Calu3 (cell line): ENCODE measurements around the gene ELOVL6. TPM values are rescaled to one million over a fixed set of nuclear protein-coding genes. Genes with fewer than 3 reads are reported as not detected.

Experiments
- BruUV-seq: library from RNA; stranded (reverse); fragments of 400-500 nt; replicated peaks from 2 replicates; lab custom pipeline; 2021; lab: Mats Ljungman, UMichigan
- CTCF ChIA-PET: fragments of 300-600 bp; sonication (Branson Sonifier 250); formaldehyde crosslinking; loops from one replicate; lab custom pipeline; 2022; ENCODE audit warnings: antibody characterized with exemption; lab: Charles Lee
- DNase-seq: peaks from one replicate; pipeline ENCODE4 v3.0.0; 2022
- H3K27ac Mint-ChIP-seq: one replicate; pipeline ENCODE4 v1.8.0; 2022; ENCODE audit warnings: mixed read lengths; ENCODE audit not compliant: unreplicated experiment
- H3K27me3 Mint-ChIP-seq: one replicate; pipeline ENCODE4 v1.8.0; 2022; ENCODE audit warnings: mixed read lengths; ENCODE audit not compliant: unreplicated experiment
- H3K36me3 Mint-ChIP-seq: one replicate; pipeline ENCODE4 v1.8.0; 2022; ENCODE audit warnings: mild to moderate bottlenecking, moderate library complexity, mixed read lengths; ENCODE audit not compliant: insufficient read depth, unreplicated experiment
- H3K4me1 Mint-ChIP-seq: one replicate; pipeline ENCODE4 v1.8.0; 2022; ENCODE audit warnings: mild to moderate bottlenecking, low read depth, mixed read lengths; ENCODE audit not compliant: unreplicated experiment
- H3K4me3 Mint-ChIP-seq: one replicate; pipeline ENCODE4 v1.8.0; 2022; ENCODE audit warnings: mild to moderate bottlenecking, low read depth, moderate library complexity, mixed read lengths; ENCODE audit not compliant: unreplicated experiment
- H3K9me3 Mint-ChIP-seq: one replicate; pipeline ENCODE4 v1.8.0; 2022; ENCODE audit warnings: low read depth, mixed read lengths; ENCODE audit not compliant: unreplicated experiment
- intact Hi-C: fragments of 100-400 bp; cut with micrococcal nuclease; formaldehyde crosslinking; loops from one replicate; pipeline ENCODE4 v1.10.0; 2022; ENCODE audit not compliant: unreplicated experiment
- total RNA-seq: library from RNA; stranded (reverse); gene quantifications from 2 replicates; pipeline ENCODE4 v1.2.3, GENCODE V29; 2022
- TF ChIP-seq, protein P1 (sequence below): fragments of 200-600 bp; IDR thresholded peaks from one replicate; pipeline ENCODE4 v1.8.0; 2022; ENCODE audit warnings: antibody characterized with exemption; ENCODE audit not compliant: unreplicated experiment

The ELOVL6 gene
- total RNA-seq, 1 experiment from 2014 or later = 26.1 TPM

DNA sequence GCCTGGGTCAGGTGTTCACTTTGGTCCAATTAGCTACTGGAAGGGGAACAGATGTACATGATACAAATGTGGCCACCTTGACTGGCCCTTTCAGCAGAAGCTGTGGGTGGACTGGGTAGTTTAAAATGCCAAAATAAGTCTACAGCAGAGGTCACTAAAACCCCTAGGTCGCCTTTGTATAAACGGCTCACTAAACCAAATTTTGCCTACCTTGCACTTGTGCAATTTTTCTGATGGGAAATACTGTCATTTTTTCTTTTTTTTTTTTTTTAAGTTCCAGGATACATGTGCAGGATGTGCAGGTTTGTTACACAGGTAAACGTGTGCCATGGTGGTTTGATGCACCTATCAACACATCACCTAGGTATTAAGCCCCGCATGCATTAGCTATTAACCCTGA, 176.0 kb downstream of the ELOVL6 start:
- Mint-ChIP-seq H3K27ac (no peak overlapping the region), H3K27me3 (no peaks in the 10 kb centered on the region), H3K9me3 (no peaks in the 10 kb centered on the region), H3K4me3 (no peak overlapping the region), H3K4me1 (no peaks in the 10 kb centered on the region), H3K36me3 (no peaks in the 10 kb centered on the region)
- BruUV-seq = no TSS peak
- intact Hi-C loops = no loop called here
- TF ChIP-seq, protein P1, sequence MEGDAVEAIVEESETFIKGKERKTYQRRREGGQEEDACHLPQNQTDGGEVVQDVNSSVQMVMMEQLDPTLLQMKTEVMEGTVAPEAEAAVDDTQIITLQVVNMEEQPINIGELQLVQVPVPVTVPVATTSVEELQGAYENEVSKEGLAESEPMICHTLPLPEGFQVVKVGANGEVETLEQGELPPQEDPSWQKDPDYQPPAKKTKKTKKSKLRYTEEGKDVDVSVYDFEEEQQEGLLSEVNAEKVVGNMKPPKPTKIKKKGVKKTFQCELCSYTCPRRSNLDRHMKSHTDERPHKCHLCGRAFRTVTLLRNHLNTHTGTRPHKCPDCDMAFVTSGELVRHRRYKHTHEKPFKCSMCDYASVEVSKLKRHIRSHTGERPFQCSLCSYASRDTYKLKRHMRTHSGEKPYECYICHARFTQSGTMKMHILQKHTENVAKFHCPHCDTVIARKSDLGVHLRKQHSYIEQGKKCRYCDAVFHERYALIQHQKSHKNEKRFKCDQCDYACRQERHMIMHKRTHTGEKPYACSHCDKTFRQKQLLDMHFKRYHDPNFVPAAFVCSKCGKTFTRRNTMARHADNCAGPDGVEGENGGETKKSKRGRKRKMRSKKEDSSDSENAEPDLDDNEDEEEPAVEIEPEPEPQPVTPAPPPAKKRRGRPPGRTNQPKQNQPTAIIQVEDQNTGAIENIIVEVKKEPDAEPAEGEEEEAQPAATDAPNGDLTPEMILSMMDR = no peak
- CTCF ChIA-PET = no interaction called here
- no peak for DNase-seq

DNA sequence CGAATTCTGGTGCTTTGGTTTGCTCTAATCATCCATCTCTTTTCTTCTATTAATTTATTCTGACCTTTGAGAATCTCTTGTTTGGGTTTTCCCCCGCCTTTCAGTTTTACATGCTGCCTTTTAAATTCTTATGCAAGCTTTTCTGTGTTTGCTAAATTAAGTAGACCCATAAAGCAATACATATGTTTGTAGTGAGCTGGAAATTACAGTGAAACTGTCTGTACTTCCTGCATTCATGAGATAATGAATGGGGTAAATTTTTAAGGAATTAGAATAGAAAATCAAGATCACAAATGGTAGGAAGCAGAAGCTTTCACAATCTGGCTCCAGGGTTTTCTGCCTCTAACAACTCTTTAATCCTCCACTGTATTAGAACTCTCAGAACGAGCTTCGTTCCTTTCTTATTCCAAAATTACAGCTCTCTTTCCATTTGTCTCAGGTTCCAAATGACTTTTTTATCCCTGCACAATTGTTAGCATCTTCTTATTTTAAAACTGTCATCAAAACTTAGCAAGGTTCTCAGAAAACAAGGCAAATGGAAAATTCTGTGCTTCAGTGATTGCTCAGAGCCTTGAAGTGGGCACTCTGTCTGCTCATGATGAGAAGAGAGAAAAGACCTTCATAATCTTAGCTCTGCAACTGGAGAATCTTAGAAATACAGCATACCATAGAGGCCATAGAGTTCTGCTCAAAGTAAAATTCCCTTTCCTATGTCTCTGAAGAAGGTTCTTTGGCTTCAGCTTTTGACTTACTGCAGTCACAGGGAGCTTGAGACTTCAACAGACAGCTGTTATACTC, 177.6 kb downstream of the ELOVL6 start:
- Mint-ChIP-seq H3K36me3 (no peaks in the 10 kb centered on the region), H3K27ac (no peak overlapping the region), H3K9me3 (no peaks in the 10 kb centered on the region), H3K4me1 (no peaks in the 10 kb centered on the region), H3K4me3 (no peak overlapping the region), H3K27me3 (no peaks in the 10 kb centered on the region)
- intact Hi-C loops = no loop called here
- CTCF ChIA-PET = interaction anchor here (1.6 kb wide), 1 partner anchor 11 kb away, joined by 3 read pairs; no protein-coding TSS in a partner anchor
- DNase-seq = no peak
- no TSS peak for BruUV-seq
- TF ChIP-seq, protein P1 = no peak

DNA sequence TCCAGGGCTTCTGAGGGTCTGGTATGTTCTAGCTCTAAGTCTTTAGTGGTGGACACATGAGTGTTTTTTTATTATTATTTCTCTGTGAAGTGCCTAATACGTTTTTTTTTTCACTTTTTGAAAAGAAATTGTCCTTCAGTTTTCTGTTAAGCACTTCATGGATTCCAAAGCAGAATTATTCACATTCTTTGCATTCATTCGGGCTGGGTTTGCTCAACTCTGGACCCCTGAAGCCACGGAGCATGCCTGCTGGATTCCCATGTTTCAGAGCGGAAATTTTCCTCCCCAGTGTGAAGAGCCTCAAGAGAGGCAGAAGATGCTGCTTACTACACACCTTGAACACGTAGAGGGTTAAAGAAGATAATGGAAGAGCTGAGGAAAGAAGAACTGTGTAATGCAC, 178.3 kb downstream of the ELOVL6 start:
- Mint-ChIP-seq H3K27ac (no peak overlapping the region), H3K36me3 (no peaks in the 10 kb centered on the region), H3K9me3 (no peaks in the 10 kb centered on the region), H3K4me1 (no peaks in the 10 kb centered on the region), H3K27me3 (no peaks in the 10 kb centered on the region), H3K4me3 (no peak overlapping the region)
- DNase-seq = no peak
- intact Hi-C loops = no loop called here
- CTCF ChIA-PET = interaction anchor here (0.6 kb wide), 1 partner anchor 378 kb away, joined by 7 read pairs; no protein-coding TSS in a partner anchor
- BruUV-seq = no TSS peak
- TF ChIP-seq, protein P1 = no peak

DNA sequence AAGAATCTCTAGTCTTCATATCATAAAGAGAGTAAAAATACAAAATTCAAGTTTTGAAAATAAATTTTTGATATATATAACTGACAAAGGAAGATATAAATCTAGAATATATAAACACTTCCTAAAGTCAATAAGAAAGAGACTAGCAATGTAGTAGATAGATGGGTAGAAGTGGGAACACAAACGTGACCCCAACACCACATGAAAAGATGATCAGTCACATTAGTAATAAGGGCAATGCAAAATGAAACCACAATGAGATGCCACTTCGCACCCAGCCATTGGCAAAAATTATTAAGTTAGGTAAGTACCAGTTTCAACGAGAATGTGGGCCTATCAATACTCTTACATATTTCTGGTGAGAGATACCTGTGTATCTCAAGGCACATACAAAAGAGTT, 179.3 kb downstream of the ELOVL6 start:
- H3K27me3 Mint-ChIP-seq = no peaks in the 10 kb centered on the region
- H3K4me3 Mint-ChIP-seq = no peak overlapping the region
- CTCF ChIA-PET = interaction anchor here (0.6 kb wide), 3 partner anchors 389 to 595 kb away, joined by 3 to 4 read pairs (median 3); no protein-coding TSS in a partner anchor
- H3K36me3 Mint-ChIP-seq = no peaks in the 10 kb centered on the region
- intact Hi-C loops = no loop called here
- TF ChIP-seq, protein P1 = no peak
- no peaks in the 10 kb centered on the region for H3K9me3 Mint-ChIP-seq
- DNase-seq = no peak
- H3K4me1 Mint-ChIP-seq = no peaks in the 10 kb centered on the region
- no peak overlapping the region for H3K27ac Mint-ChIP-seq
- no TSS peak for BruUV-seq
